ENCODE results near the gene SPATA33.
"Not testable (repeated sequence)": the region's sequence is repeated elsewhere in the genome, so short reads cannot be mapped to it uniquely, and the experiment has no call there.

Gene SPATA33

DNA sequence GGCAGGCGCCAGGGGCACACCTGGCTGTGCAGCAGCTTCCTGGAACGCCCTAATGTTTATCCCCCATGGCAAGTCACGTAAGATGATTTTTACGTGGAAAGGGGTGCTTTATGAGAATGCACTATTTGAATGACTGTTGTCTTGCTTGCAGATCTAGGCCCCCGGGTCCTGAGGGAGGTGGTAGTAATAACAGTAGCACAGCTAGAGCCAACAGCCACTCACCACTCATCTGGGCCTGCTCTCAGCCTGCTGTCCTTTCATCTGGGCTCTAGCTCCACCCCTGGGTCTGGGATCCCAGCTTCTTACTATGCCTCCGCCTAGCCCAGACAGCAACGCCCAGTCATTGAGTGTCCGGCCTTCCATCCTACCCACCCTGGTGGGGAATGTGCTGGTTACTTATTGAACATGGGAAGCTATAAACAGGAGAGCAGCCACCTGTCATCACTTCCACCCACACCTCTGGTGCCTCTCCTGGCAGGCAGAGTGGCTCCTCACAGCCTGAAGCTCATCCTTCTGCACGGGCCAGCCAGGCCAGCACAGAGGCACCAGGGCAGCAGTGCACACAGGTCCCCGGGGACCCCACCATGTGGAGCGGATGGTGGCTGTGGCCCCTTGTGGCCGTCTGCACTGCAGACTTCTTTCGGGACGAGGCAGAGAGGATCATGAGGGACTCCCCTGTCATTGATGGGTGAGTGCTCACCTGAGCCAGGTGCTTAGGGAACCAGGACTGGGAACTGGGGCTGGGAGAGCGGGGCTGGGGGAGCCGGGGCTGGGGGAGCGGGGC, 27.6 kb upstream of the SPATA33 start:
- no peak for DNase-seq

GRCh38 chr16:89633064-89633631, 24.5 kb upstream of the SPATA33 start:
- no peak for DNase-seq

DNA sequence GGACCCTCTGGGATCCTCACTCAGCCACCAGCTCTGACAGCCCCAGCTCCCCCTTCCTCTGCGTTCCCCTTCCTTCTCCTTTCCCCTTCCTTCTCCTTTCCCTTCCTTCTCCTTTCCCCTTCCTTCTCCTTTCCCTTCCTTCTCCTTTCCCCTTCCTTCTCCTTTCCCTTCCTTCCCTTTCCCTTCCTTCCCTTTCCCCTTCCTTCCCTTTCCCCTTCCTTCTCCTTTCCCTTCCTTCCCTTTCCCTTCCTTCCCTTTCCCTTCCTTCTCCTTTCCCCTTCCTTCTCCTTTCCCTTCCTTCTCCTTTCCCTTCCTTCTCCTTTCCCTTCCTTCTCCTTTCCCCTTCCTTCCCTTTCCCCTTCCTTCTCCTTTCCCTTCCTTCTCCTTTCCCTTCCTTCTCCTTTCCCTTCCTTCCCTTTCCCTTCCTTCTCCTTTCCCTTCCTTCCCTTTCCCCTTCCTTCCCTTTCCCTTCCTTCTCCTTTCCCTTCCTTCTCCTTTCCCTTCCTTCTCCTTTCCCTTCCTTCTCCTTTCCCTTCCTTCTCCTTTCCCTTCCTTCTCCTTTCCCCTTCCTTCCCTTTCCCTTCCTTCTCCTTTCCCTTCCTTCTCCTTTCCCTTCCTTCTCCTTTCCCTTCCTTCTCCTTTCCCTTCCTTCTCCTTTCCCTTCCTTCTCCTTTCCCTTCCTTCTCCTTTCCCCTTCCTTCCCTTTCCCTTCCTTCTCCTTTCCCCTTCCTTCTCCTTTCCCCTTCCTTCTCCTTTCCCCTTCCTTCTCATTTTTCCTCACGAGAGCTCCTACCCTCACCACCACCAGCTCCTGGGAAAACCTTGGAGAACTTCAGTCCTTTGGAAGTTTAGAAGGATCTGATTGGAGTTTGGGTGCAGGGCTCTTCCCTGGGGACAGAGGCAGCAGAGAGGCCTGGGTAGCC, 22.9 kb upstream of the SPATA33 start:
- DNase-seq: not testable (repeated sequence)

DNA sequence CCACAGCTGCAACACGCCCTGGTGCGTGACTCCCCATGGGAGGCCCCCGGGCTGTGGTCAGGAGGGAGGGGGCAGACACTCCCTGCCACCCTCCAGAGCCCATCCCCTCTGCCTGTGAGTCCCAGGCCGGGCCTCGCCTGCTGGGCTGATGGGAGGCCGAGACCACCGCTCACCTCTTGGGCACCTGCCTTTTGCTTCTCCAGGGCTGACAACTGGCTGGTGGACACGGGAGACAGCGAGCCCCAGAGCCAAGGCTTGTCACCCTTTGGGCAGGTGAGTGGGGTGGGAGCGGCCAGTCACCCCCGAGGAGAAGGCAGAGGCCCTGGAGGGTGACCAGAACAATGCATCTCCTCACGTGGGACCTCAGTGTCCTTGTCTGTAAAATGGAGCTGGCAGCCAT, 21.0 kb upstream of the SPATA33 start:
- no peak for DNase-seq

GRCh38 chr16:89637379-89637778, 20.3 kb upstream of the SPATA33 start:
- DNase-seq: no peak

DNA sequence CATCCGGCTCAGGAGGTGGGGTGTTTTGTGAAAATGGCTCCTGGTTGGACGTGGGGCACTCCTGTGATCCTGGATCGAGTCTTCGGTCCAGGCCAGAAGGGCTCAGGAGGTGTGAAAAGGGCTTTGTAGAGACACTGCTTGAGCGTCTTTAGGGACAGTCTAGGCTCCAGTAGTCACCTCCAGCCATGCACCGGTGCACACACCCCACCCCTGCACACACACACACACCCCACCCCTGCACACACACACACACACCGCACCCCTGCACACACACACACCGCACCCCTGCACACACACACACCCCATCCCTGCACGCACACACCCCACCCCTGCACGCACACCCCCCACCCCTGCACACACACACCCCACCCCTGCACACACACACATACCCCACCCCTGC, 19.2 kb upstream of the SPATA33 start:
- DNase-seq: no peak

DNA sequence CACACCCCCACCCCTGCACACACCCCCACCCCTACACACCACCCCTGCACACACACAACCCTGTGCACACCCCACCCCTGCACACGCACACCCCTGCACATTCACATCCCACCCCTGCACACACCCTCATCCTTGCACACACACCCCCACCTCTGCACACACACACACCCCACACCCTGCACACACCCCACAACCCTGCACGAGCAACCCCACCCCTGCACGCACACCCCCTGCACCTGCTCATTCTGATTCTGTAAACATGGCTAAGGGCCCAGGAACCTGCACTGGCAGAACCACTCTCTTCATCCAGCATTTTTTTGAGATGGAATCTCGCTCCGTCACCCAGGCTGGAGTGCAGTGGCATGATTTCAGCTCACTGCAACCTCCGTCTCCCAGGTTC, 18.3 kb upstream of the SPATA33 start:
- DNase-seq: no peak

DNA sequence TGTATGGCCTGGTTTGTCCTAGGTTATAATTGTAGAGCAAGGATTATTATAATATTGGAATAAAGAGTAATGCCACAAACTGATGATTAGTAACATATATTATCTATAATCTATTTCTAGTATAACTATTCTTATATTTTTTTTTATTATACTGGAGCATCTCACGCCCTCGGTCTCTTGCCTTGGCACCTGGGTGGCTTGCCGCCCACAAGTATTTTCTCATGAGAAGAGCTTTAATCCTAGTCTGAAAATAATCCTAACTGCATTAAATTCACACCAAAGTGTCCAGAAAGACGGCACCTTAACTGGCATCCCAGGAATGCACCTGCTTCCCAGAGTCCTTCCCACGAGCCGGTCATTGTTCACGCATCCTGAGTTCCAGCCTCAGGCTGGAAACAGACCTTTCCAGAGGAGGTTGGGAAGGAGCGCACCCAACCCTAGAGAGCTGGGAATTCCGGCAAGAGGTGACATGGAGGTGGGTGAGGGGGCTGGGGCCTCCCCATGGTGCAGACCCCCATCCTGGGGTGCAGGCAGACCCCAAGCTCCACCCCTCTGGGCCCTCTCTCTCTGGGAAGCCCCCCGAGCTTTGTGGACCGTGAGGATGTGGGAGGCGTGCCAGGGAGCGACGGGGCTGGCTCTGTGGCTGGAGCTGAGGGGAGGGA, 16.0 kb upstream of the SPATA33 start:
- no peak for DNase-seq

DNA sequence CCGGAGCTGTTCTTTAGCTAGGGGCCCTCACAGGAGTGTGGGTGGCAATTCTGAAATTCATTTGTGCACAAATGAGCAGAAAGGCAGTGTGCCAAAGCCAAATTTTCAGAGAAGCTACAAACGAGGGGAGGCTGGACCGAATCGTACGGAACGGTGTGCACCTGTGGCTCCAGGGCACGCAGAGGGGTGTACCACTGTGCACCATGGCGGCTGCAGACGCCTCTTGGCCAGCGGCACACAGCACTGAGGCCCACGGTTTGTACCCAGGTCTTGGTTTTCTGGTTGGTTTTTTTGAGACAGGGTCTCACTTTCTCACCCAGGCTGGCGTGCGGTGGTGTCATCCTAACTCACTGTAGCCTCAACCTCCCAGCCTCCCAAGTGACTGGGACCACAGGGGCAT, 15.1 kb upstream of the SPATA33 start:
- DNase-seq: no peak

GRCh38 chr16:89643769-89644300, 13.8 kb upstream of the SPATA33 start:
- DNase-seq: no peak

- no peak for DNase-seq
Observed at GRCh38 chr16:89645122-89645521, 12.5 kb upstream of the SPATA33 start.

GRCh38 chr16:89646270-89646669, 11.4 kb upstream of the SPATA33 start:
- no peak for DNase-seq

GRCh38 chr16:89646906-89647305, 10.7 kb upstream of the SPATA33 start:
- no peak for DNase-seq

- DNase-seq: no peak
Observed at GRCh38 chr16:89651584-89651983, 6.1 kb upstream of the SPATA33 start.

- no peak for DNase-seq
Observed at GRCh38 chr16:89653656-89654295, 3.9 kb upstream of the SPATA33 start.

- no peak for DNase-seq
Observed at GRCh38 chr16:89655062-89655643, 2.5 kb upstream of the SPATA33 start.

DNA sequence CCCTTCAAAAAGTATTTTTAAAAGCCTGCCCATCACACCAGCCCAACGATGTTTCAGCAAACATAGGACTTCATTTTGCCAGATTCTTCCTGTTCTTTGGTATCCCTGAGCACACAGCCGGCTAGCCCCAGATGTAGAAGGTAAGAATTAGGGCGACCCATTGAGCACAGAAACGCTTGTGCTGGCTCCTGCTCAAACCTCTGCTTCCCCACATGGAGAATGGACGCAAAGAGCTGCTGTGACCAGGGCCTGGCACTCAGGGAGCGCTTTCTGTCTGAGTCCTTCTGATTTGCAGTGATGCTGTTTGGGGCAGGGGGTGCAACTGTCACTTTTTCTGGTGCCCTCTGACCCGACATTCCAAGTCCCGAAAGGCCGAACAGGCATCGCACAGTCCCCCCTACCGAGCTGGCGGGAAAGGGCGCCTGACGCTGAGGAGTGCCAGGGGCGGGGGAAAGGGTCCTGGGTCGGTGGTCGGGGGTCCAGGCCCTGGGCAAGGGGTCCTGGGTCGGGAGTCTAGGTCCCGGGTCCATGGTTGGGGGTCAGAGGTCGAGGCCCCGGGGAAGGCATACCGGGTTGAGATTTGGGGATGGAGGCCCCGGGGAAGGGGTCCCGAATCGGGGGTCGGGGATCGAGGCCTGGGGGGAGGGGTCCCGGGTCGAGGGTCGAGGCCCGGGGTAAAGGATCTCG, 1.1 kb upstream of the SPATA33 start:
- DNase-seq: no peak

- DNase-seq: no peak
Observed at GRCh38 chr16:89658221-89658879, 714 bp downstream of the SPATA33 start.

DNA sequence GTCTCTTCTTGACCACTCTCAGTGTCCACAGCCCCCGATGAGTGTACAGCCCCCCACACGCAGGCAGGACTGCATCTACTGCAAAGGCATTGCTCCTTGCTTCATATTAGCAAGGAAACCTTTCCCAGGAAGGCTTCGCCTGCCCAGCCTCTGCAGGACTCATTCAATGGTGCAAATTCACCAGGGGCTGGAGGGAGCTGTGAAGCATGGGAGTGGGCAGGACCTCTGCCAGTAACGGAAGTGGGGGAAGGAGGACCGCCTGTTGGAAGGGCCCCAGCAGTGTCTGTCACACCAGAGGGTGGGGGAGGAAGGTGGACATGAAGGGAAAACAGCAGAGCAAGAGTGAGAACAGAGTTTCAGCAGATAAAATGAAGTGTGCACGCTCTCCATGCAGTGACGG, 2.5 kb downstream of the SPATA33 start:
- DNase-seq: no peak

GRCh38 chr16:89661215-89661614, 3.6 kb downstream of the SPATA33 start:
- DNase-seq: no peak

DNA sequence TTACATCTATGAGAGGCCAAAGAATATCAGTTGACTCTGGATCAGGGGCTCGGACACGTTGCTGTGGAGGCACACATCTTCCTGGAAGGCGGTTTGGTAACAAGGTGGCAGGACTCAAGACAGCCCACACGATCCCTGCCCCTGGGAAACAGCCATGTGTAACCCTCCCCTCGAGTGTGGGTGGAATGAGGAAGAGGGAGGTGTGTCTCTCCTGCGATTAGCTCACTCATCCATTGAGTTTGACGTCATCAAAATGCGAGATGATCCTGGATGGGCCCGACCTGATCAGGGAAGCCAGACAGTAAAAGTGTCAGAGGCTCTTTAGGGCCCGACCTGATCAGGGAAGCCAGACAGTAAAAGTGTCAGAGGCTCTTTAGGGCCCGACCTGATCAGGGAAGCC, 6.6 kb downstream of the SPATA33 start:
- DNase-seq: not testable (repeated sequence)
